Pancreas (tissue), 10 donors: ENCODE results near the gene MYF6. TPM values are rescaled to one million over a fixed set of nuclear protein-coding genes. Genes with fewer than 3 reads are reported as not detected.

ENCODE experiments used
- ATAC-seq, 4 donors: fragments of 200-7000 bp; cut with Tn5 transposase; one replicate each; pipeline versions ENCODE4 v1.8.0 to v1.9.1; 2020; ENCODE audit warnings: mild to moderate bottlenecking in 4 of 4, moderate library complexity in 4 of 4
- DNase-seq, 6 donors: peaks; one replicate each; pipeline ENCODE4 v3.0.0-alpha.2; 2020
- FAIRE-seq: peaks from 2 replicates; lab custom pipeline; 2012; peaks lifted over from hg19 to GRCh38; lab: Jason Lieb, UNC
- H3K27ac ChIP-seq, 4 donors: fragments of 200-600 bp; sonication (generic); 1 replicate in 3 of 4; 2 replicates in 1 of 4; pipeline versions ENCODE4 v1.5.0 to v1.8.0; 2020
- H3K27me3 ChIP-seq, 4 donors: fragments of 200-600 bp; one replicate each; pipeline ENCODE4 v1.8.0; 2021
- H3K36me3 ChIP-seq, 3 donors: fragments of 200-600 bp; sonication (generic) in 1 of 3; one replicate each; pipeline versions ENCODE4 v1.5.0 to v1.8.0; 2020 to 2021
- H3K4me1 ChIP-seq, 3 donors: fragments of 200-600 bp; one replicate each; pipeline ENCODE4 v1.8.0; 2021
- H3K4me3 ChIP-seq, 4 donors: fragments of 200-600 bp; sonication (generic) in 2 of 4; one replicate each; pipeline versions ENCODE4 v1.5.0 to v1.8.0; 2020 to 2021
- H3K9me3 ChIP-seq, 4 donors: fragments of 200-600 bp; one replicate each; pipeline ENCODE4 v1.8.0; 2021
- WGBS, 2 donors: extraction: QIAGEN DNeasy Blood & Tissue Kit; methylation state at CpG; one replicate each; pipeline ENCODE4 v1.1.7; 2013; 5-methylcytosine and 5-hydroxymethylcytosine counted together
- intact Hi-C, 3 donors: fragments of 100-400 bp; cut with DNase I; formaldehyde crosslinking; loops; one replicate each; pipeline versions ENCODE4 v1.11.1 to v1.14.2; 2022
- polyA plus RNA-seq, 2 donors: library from polyadenylated mRNA; stranded (reverse); fragments of 200-250 nt; gene quantifications; one replicate each; pipeline ENCODE4 v1.2.3, GENCODE V29; 2013
- total RNA-seq, 6 donors: library from RNA; stranded (reverse); fragmentation: NEBNext Ultra II Directional in 4 of 6; extraction: Animal tissue kit (Norgen Biotek cat#: 25700) in 4 of 6; gene quantifications; one replicate each; pipeline versions ENCODE4 v1.2.1 to v1.2.4, GENCODE V29; 2021 to 2023
- TF ChIP-seq, protein P1 (sequence below), 4 donors: fragments of 200-600 bp; sonication (generic) in 3 of 4; IDR thresholded peaks; one replicate each; pipeline versions ENCODE4 v1.5.0 to v1.8.0; 2021; ENCODE audit warnings: antibody characterized with exemption in 4 of 4
- donor health status: healthy with polysubstance abuse.
- donor health status: DM: no; HTN: no; CAD: no; lungs with moderate emphysema.
- donor health status: DM: no; HTN: no; CAD: no.
- donor health status: control.
- donor health status: control.
- donor health status: Bipolar disorder and iron deficiency.
- donor health status: DM: yes; HTN: yes; CAD: no.
- donor health status: DM: no; HTN: no; CAD: no.
- donor health status: DM: no; HTN: no; CAD: no.
- donor health status: DM: yes; HTN: yes; CAD: no.

The MYF6 gene
- total and polyA plus RNA-seq, 8 donors = 0.16 TPM; not detected in 7

DNA sequence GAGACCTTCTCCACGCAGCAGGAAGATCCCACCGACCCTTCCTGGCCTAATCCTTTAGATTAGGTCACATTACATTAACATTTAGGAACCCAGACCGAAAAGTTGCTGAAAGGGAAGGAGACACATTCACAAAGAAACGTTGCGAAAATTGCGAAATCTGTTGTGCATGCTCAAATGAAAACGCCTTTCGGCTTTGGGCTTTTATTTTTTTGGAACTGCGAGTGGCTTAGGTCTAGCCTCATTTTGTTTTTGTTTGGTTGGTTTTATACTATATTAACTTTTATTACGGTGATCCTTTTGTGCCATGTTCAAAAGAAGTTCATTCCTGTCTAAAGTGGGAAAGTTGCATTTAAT is 1.5 kb downstream of the MYF6 start:
- TF ChIP-seq, protein P1, sequence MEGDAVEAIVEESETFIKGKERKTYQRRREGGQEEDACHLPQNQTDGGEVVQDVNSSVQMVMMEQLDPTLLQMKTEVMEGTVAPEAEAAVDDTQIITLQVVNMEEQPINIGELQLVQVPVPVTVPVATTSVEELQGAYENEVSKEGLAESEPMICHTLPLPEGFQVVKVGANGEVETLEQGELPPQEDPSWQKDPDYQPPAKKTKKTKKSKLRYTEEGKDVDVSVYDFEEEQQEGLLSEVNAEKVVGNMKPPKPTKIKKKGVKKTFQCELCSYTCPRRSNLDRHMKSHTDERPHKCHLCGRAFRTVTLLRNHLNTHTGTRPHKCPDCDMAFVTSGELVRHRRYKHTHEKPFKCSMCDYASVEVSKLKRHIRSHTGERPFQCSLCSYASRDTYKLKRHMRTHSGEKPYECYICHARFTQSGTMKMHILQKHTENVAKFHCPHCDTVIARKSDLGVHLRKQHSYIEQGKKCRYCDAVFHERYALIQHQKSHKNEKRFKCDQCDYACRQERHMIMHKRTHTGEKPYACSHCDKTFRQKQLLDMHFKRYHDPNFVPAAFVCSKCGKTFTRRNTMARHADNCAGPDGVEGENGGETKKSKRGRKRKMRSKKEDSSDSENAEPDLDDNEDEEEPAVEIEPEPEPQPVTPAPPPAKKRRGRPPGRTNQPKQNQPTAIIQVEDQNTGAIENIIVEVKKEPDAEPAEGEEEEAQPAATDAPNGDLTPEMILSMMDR (IDR thresholded peaks at IDR 0.05) = no peak
- Histone ChIP-seq H3K4me3 (no peak overlapping the region), H3K27me3 (peaks cover 0 to 15% (median 0%) of the 10 kb centered on the region in 4 donors), H3K4me1 (no peaks in the 10 kb centered on the region), H3K36me3 (no peaks in the 10 kb centered on the region), H3K9me3 (no peaks in the 10 kb centered on the region), H3K27ac (no peak overlapping the region)
- intact Hi-C loops = no loop called here
- FAIRE-seq (no peak), ATAC-seq (no peak), DNase-seq (no peak)
- WGBS, 2 donors = 31 to 35% methylated on average over 10 of the region's 10 CpGs

DNA sequence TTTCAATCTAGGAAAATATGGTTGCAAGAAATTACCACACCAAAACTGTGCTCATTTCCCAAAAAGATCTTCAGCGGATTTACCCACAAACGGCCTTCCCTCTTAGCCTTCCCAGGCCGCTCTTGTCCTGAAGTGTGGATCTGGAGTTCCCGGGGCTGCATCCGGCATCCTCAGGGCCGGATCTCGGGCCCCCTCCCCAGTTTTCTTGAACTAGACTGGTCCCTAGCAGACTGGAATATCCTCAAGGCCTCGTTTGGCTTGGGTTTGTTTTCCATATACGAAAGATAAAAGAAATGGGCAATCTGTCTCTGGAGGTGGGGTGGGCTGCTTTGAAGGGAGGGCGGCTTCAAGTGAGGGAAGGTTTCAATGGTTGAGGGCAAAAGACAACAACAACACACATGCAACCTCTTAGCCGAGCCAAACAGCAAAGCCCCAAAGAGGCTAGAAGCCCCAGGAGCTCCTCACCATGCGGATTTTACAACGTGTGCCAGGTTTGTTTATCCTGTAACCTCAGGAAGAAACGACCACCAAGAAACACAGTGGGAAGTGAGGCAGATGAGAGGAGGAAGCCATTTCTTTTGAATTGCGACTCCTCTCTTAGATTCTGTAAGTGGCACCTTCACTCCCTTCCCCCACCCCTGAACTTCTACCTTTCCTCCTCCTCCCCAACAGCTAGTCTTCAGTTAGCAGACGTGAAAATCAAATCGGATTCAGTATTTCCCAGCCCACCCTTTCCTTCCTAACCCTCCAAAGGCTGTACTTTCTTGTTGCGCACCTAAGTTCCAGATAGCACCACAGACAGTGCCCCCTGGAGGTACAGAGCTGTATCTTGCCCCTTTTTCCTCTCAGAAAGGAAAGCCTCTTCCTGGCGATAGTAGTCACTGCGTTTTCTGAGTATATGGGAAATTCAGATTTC is 2.6 kb downstream of the MYF6 start:
- TF ChIP-seq, protein P1 (IDR thresholded peaks at IDR 0.05) = no peak
- Histone ChIP-seq H3K27ac (no peak overlapping the region), H3K27me3 (peaks cover 0 to 15% (median 1%) of the 10 kb centered on the region in 4 donors), H3K4me3 (no peak overlapping the region), H3K4me1 (no peaks in the 10 kb centered on the region), H3K9me3 (no peaks in the 10 kb centered on the region), H3K36me3 (no peaks in the 10 kb centered on the region)
- intact Hi-C loops = no loop called here
- DNase-seq (no peak), FAIRE-seq (no peak), ATAC-seq (peak in 1 of 4 donors; percentile 48)
- 41 to 44% methylated on average over 20 of the region's 20 CpGs for WGBS, 2 donors

DNA sequence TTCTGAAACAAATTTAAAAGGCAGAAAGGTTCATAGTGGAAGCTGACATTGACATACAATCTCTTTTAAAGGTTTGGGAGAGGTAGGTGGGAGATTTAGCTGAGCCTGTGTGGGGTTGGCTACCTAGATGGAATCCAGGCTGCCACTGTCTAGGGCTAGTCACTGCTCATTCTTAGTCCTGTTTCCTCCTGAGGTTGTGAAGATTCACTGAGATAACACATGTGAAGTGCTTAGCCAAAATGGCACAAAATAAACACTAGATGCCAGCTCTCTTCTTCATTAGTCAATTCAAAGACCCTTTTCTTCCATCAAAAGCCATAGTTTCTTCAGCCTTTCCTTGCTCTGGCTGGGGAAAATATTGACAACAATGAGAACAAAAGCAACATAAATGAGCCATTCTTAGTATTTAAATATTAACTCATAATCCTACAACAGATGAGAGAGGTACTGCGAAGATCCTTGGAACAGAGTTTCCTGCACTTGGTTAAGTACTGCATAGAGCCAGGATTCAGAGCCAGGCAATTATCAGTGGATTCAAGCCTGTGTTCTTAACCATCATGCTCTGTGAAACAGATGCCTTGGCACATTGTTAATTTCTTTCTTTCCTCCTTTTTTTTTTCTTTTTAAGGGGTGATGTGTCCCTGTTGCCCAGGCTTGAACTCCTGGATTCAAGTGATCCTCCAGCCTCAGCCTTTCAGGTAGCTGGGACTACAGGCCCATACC is 3.5 kb downstream of the MYF6 start:
- 86 to 93% methylated on average over 1 of the region's 1 CpG for WGBS, 2 donors
- no peaks in the 10 kb centered on the region for H3K4me1 ChIP-seq
- TF ChIP-seq, protein P1 (IDR thresholded peaks at IDR 0.05) = no peak
- no peak for DNase-seq
- H3K9me3 ChIP-seq = no peaks in the 10 kb centered on the region
- no peak overlapping the region for H3K27ac ChIP-seq
- no peaks in the 10 kb centered on the region for H3K36me3 ChIP-seq
- no peak for ATAC-seq
- FAIRE-seq = no peak
- peaks cover 0 to 15% (median 1%) of the 10 kb centered on the region in 4 donors for H3K27me3 ChIP-seq
- H3K4me3 ChIP-seq = no peak overlapping the region
- intact Hi-C loops = no loop called here

DNA sequence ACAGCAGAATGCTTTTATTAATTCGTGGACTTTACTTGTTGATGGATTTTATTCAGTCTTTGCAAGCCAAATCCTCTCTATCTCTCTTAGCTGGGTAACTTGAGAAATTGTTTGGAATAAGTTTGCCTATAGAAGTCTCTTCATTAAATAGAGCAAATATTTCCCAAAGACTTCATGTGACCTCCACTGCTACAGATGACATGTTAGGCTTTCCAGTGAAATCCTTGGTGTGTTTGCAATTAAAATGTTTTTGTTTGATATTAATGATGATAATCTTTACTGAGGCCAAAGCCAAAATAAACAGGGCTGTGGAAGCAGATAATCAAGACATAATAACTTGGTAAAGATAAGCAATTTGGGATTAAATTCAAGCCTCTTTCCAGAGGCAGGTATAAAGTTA is 4.4 kb downstream of the MYF6 start:
- intact Hi-C loops = no loop called here
- ATAC-seq (no peak), DNase-seq (no peak), FAIRE-seq (no peak)
- no peak overlapping the region for H3K27ac ChIP-seq
- no peaks in the 10 kb centered on the region for H3K36me3 ChIP-seq
- H3K4me3 ChIP-seq = no peak overlapping the region
- no peaks in the 10 kb centered on the region for H3K4me1 ChIP-seq
- no peaks in the 10 kb centered on the region for H3K9me3 ChIP-seq
- WGBS, 2 donors = 59 to 65% methylated on average over 1 of the region's 1 CpG
- TF ChIP-seq, protein P1 (IDR thresholded peaks at IDR 0.05) = no peak
- peaks cover 0 to 15% (median 1%) of the 10 kb centered on the region in 4 donors for H3K27me3 ChIP-seq
